ENCODE measurements around the gene BRICD5.

BRICD5 gene

GRCh38 chr16:2190659-2191445, 19.8 kb downstream of the BRICD5 start:
- no peak overlapping the region for H3K4me3 ChIP-seq (ENCODE audit: low read depth, low read length)
- no peak for TF ChIP-seq CTCF (IDR thresholded peaks at IDR 0.05; ENCODE audit: insufficient read depth, low read depth, low read length, missing control alignments)
- DNase-seq (ENCODE audit: low read depth) = no peak

GRCh38 chr16:2190002-2190658, 20.5 kb downstream of the BRICD5 start:
- H3K4me3 ChIP-seq (ENCODE audit: low read depth, low read length) = no peak overlapping the region
- no peak for TF ChIP-seq CTCF (IDR thresholded peaks at IDR 0.05; ENCODE audit: insufficient read depth, low read depth, low read length, missing control alignments)
- DNase-seq (ENCODE audit: low read depth) = no peak

- H3K4me3 ChIP-seq (ENCODE audit: low read depth, low read length) = no peak overlapping the region
- no peak for DNase-seq (ENCODE audit: low read depth)
Measured at GRCh38 chr16:2189252-2189893, 21.3 kb downstream of the BRICD5 start.

GRCh38 chr16:2188395-2188794, 22.3 kb downstream of the BRICD5 start:
- DNase-seq (ENCODE audit: low read depth) = no peak
- no peak for TF ChIP-seq CTCF (IDR thresholded peaks at IDR 0.05; ENCODE audit: insufficient read depth, low read depth, low read length, missing control alignments)
- no peak overlapping the region for H3K4me3 ChIP-seq (ENCODE audit: low read depth, low read length)

More at GRCh38 chr16:2189252-2189893, 21.3 kb downstream of the BRICD5 start:
- TF ChIP-seq CTCF (IDR thresholded peaks at IDR 0.05; ENCODE audit: insufficient read depth, low read depth, low read length, missing control alignments) = no peak

GRCh38 chr16:2187212-2187611, 23.5 kb downstream of the BRICD5 start:
- no peak for DNase-seq (ENCODE audit: low read depth)
- no peak overlapping the region for H3K4me3 ChIP-seq (ENCODE audit: low read depth, low read length)
- no peak for TF ChIP-seq CTCF (IDR thresholded peaks at IDR 0.05; ENCODE audit: insufficient read depth, low read depth, low read length, missing control alignments)

- no peak overlapping the region for H3K4me3 ChIP-seq (ENCODE audit: low read depth, low read length)
- no peak for TF ChIP-seq CTCF (IDR thresholded peaks at IDR 0.05; ENCODE audit: insufficient read depth, low read depth, low read length, missing control alignments)
- DNase-seq (ENCODE audit: low read depth) = no peak
Measured at GRCh38 chr16:2186505-2186904, 24.2 kb downstream of the BRICD5 start.
